Esophagus muscularis mucosa (tissue), 4 donors: ENCODE data around the gene MYO6. TPM values are rescaled to one million over a fixed set of nuclear protein-coding genes. Genes with fewer than 3 reads are reported as not detected.

ENCODE experiments used
- DNase-seq: peaks from one replicate; pipeline ENCODE4 v3.0.0-alpha.2; 2017; ENCODE audit errors: extremely low spot score
- H3K27ac ChIP-seq, 4 donors: fragments of 200-600 bp; sonication (generic); replicated peaks in 1 of 4; 1 replicate in 3 of 4; 2 replicates in 1 of 4; pipeline ENCODE4 v1.5.1; 2016 to 2019; ENCODE audit warnings: mild to moderate bottlenecking in 1 of 4
- H3K27me3 ChIP-seq, 4 donors: fragments of 200-600 bp; sonication (generic); one replicate each; pipeline versions ENCODE4 v1.5.1 to v1.6.0; 2016 to 2019
- H3K36me3 ChIP-seq, 4 donors: fragments of 200-600 bp; sonication (generic); one replicate each; pipeline ENCODE4 v1.5.1; 2016 to 2019
- H3K4me1 ChIP-seq, 4 donors: fragments of 200-600 bp; sonication (generic); one replicate each; pipeline ENCODE4 v1.5.1; 2016 to 2019
- H3K4me3 ChIP-seq, 4 donors: fragments of 200-600 bp; sonication (generic); 1 replicate in 2 of 4; 2 replicates in 2 of 4; pipeline ENCODE4 v1.5.1; 2016 to 2019; ENCODE audit warnings: mild to moderate bottlenecking in 4 of 4, moderate library complexity in 1 of 4
- H3K9me3 ChIP-seq, 4 donors: fragments of 200-600 bp; sonication (generic); 1 replicate in 3 of 4; 2 replicates in 1 of 4; pipeline ENCODE4 v1.5.1; 2016 to 2019
- CTCF ChIP-seq, 3 experiments: fragments of 200-600 bp in 2 of 3; fragments of 450-650 bp in 1 of 3; sonication (generic) in 2 of 3; IDR thresholded peaks; one replicate each; pipeline ENCODE4 v1.5.1; 2017 to 2019; ENCODE audit warnings: antibody characterized with exemption in 3 of 3, mild to moderate bottlenecking in 2 of 3, moderate library complexity in 1 of 3
- EP300 ChIP-seq: sonication (generic); formaldehyde crosslinking; IDR thresholded peaks from one replicate; pipeline ENCODE4 v1.6.1; 2017; ENCODE audit warnings: antibody characterized with exemption
- POLR2A ChIP-seq: fragments of 450-650 bp; IDR thresholded peaks from one replicate; pipeline ENCODE4 v1.6.1; 2017; ENCODE audit warnings: antibody characterized with exemption, moderate library complexity, mild to moderate bottlenecking, low read depth
- POLR2AphosphoS5 ChIP-seq, 2 donors: sonication (generic); formaldehyde crosslinking; IDR thresholded peaks; one replicate each; pipeline ENCODE4 v1.6.1; 2017; ENCODE audit warnings: antibody characterized with exemption in 2 of 2
- WGBS: methylation state at CpG from one replicate; pipeline ENCODE4 v1.1.5; 2018; 5-methylcytosine and 5-hydroxymethylcytosine counted together
- intact Hi-C: fragments of 100-400 bp; cut with DNase I; formaldehyde crosslinking; loops from one replicate; pipeline ENCODE4 v1.15.1; 2023
- total RNA-seq, 4 donors: library from RNA; depleted of rRNA; stranded (reverse); fragments of >200 nt; gene quantifications; one replicate each; pipeline versions ENCODE4 v1.1.0 to v1.2.1, GENCODE V29; 2016

Gene MYO6
- total RNA-seq, 4 donors from 2014 or later, result 9.6 to 14.1 (median 12.3) TPM

- intact Hi-C loops, result no loop called here
- Histone ChIP-seq H3K27me3 (no peaks in the 10 kb centered on the region), H3K36me3 (peaks cover 0 to 4% (median 0%) of the 10 kb centered on the region in 4 donors), H3K27ac (no peak overlapping the region), H3K9me3 (no peaks in the 10 kb centered on the region), H3K4me3 (no peak overlapping the region), H3K4me1 (no peaks in the 10 kb centered on the region)
- no peak for TF ChIP-seq POLR2AphosphoS5 (IDR thresholded peaks at IDR 0.05)
- no peak for TF ChIP-seq EP300
- no peak for TF ChIP-seq POLR2A
- TF ChIP-seq CTCF (IDR thresholded peaks at IDR 0.05), result no peak
- DNase-seq, result no peak
- WGBS, result 95% methylated on average over 1 of the region's 1 CpG
Observed at GRCh38 chr6:75812560-75812959, 63.5 kb downstream of the MYO6 start.

GRCh38 chr6:75813476-75814250 is 64.6 kb downstream of the MYO6 start:
- no peaks in the 10 kb centered on the region for H3K4me1 ChIP-seq
- no peak for DNase-seq
- H3K9me3 ChIP-seq, result no peaks in the 10 kb centered on the region
- WGBS, result 85% methylated on average over 8 of the region's 8 CpGs
- H3K27me3 ChIP-seq, result no peaks in the 10 kb centered on the region
- H3K36me3 ChIP-seq, result peaks cover 0 to 4% (median 0%) of the 10 kb centered on the region in 4 donors
- no peak overlapping the region for H3K4me3 ChIP-seq
- TF ChIP-seq EP300, result no peak
- TF ChIP-seq POLR2A, result no peak
- no peak for TF ChIP-seq POLR2AphosphoS5 (IDR thresholded peaks at IDR 0.05)
- TF ChIP-seq CTCF (IDR thresholded peaks at IDR 0.05), result no peak
- H3K27ac ChIP-seq, result no peak overlapping the region
- intact Hi-C loops, result no loop called here

GRCh38 chr6:75815756-75816155 is 66.7 kb downstream of the MYO6 start:
- WGBS, result 81% methylated on average over 1 of the region's 1 CpG
- no peak overlapping the region for H3K4me3 ChIP-seq
- no peak for DNase-seq
- H3K27ac ChIP-seq, result no peak overlapping the region
- TF ChIP-seq POLR2A (no peak), POLR2AphosphoS5 (IDR thresholded peaks at IDR 0.05) (no peak), CTCF (IDR thresholded peaks at IDR 0.05) (no peak), EP300 (no peak)
- no peaks in the 10 kb centered on the region for H3K27me3 ChIP-seq
- H3K4me1 ChIP-seq, result no peaks in the 10 kb centered on the region
- no peaks in the 10 kb centered on the region for H3K9me3 ChIP-seq
- peaks cover 0 to 4% (median 0%) of the 10 kb centered on the region in 4 donors for H3K36me3 ChIP-seq
- intact Hi-C loops, result no loop called here

- no peak for DNase-seq
- intact Hi-C loops, result no loop called here
- WGBS, result 56% methylated on average over 1 of the region's 1 CpG
- H3K36me3 ChIP-seq, result peaks cover 0 to under 1% (median 0%) of the 10 kb centered on the region in 4 donors
- H3K27me3 ChIP-seq, result no peaks in the 10 kb centered on the region
- H3K9me3 ChIP-seq, result no peaks in the 10 kb centered on the region
- no peaks in the 10 kb centered on the region for H3K4me1 ChIP-seq
- TF ChIP-seq CTCF (IDR thresholded peaks at IDR 0.05), result no peak
- TF ChIP-seq EP300, result no peak
- TF ChIP-seq POLR2A, result no peak
- no peak overlapping the region for H3K27ac ChIP-seq
- no peak overlapping the region for H3K4me3 ChIP-seq
Observed at GRCh38 chr6:75818098-75818855, 69.2 kb downstream of the MYO6 start.
